ENCODE measurements around the gene AHCYL1.

GRCh38 chr1:109993885-109994284 lies 9.3 kb downstream of the AHCYL1 start:
- TF ChIP-seq CTCF (optimal IDR thresholded peaks at IDR 0.05 in 1 of 3, IDR thresholded peaks at IDR 0.05 in 1 of 3, conservative IDR thresholded peaks at IDR 0.05 in 1 of 3; ENCODE audit: extremely low read depth in 1 of 3, insufficient read depth in 2 of 3, low read length in 3 of 3): no peak
- no peak for TF ChIP-seq EZH2 (IDR thresholded peaks at IDR 0.05; ENCODE audit: low read length)
